ENCODE measurements around the gene CARS2. TPM values are rescaled to one million over a fixed set of nuclear protein-coding genes. Genes with fewer than 3 reads are reported as not detected.

The CARS2 gene
- total RNA-seq, 1 donor from 2014 or later, result 102 TPM

- no peaks in the 10 kb centered on the region for H3K27me3 Mint-ChIP-seq (ENCODE audit: unreplicated experiment)
- no peak overlapping the region for H3K4me3 Mint-ChIP-seq (ENCODE audit: unreplicated experiment)
- no peak overlapping the region for H3K27ac Mint-ChIP-seq (ENCODE audit: unreplicated experiment)
- no peak for TF ChIP-seq CTCF (IDR thresholded peaks at IDR 0.05; ENCODE audit: partially characterized antibody, unreplicated experiment)
- H3K36me3 Mint-ChIP-seq (ENCODE audit: unreplicated experiment), result no peaks in the 10 kb centered on the region
- H3K9me3 Mint-ChIP-seq (ENCODE audit: unreplicated experiment), result no peaks in the 10 kb centered on the region
- no peaks in the 10 kb centered on the region for H3K4me1 Mint-ChIP-seq (ENCODE audit: low read depth, unreplicated experiment)
- no peak for DNase-seq
Observed at GRCh38 chr13:110689041-110689440, 16.9 kb downstream of the CARS2 start.

- Mint-ChIP-seq H3K27ac (ENCODE audit: unreplicated experiment) (no peak overlapping the region), H3K4me3 (ENCODE audit: unreplicated experiment) (no peak overlapping the region), H3K27me3 (ENCODE audit: unreplicated experiment) (no peaks in the 10 kb centered on the region), H3K4me1 (ENCODE audit: low read depth, unreplicated experiment) (no peaks in the 10 kb centered on the region), H3K36me3 (ENCODE audit: unreplicated experiment) (no peaks in the 10 kb centered on the region), H3K9me3 (ENCODE audit: unreplicated experiment) (no peaks in the 10 kb centered on the region)
- DNase-seq, result no peak
- TF ChIP-seq CTCF (IDR thresholded peaks at IDR 0.05; ENCODE audit: partially characterized antibody, unreplicated experiment), result no peak
Observed at GRCh38 chr13:110687736-110688135, 18.2 kb downstream of the CARS2 start.

GRCh38 chr13:110685305-110686020, 20.5 kb downstream of the CARS2 start:
- Mint-ChIP-seq H3K36me3 (ENCODE audit: unreplicated experiment) (no peaks in the 10 kb centered on the region), H3K27ac (ENCODE audit: unreplicated experiment) (no peak overlapping the region), H3K27me3 (ENCODE audit: unreplicated experiment) (no peaks in the 10 kb centered on the region), H3K4me1 (ENCODE audit: low read depth, unreplicated experiment) (peaks cover 5% of the 10 kb centered on the region), H3K9me3 (ENCODE audit: unreplicated experiment) (peaks cover under 1% of the 10 kb centered on the region), H3K4me3 (ENCODE audit: unreplicated experiment) (peak overlapping the region; percentile 12)
- no peak for TF ChIP-seq CTCF (IDR thresholded peaks at IDR 0.05; ENCODE audit: partially characterized antibody, unreplicated experiment)
- no peak for DNase-seq

GRCh38 chr13:110684388-110685056, 21.4 kb downstream of the CARS2 start:
- H3K4me1 Mint-ChIP-seq (ENCODE audit: low read depth, unreplicated experiment), result peaks cover 6% of the 10 kb centered on the region
- DNase-seq, result no peak
- no peaks in the 10 kb centered on the region for H3K36me3 Mint-ChIP-seq (ENCODE audit: unreplicated experiment)
- H3K4me3 Mint-ChIP-seq (ENCODE audit: unreplicated experiment), result no peak overlapping the region
- H3K9me3 Mint-ChIP-seq (ENCODE audit: unreplicated experiment), result peaks cover 2% of the 10 kb centered on the region
- H3K27ac Mint-ChIP-seq (ENCODE audit: unreplicated experiment), result no peak overlapping the region
- H3K27me3 Mint-ChIP-seq (ENCODE audit: unreplicated experiment), result peaks cover 2% of the 10 kb centered on the region
- TF ChIP-seq CTCF (IDR thresholded peaks at IDR 0.05; ENCODE audit: partially characterized antibody, unreplicated experiment), result no peak

GRCh38 chr13:110683921-110684320, 22.0 kb downstream of the CARS2 start:
- H3K27me3 Mint-ChIP-seq (ENCODE audit: unreplicated experiment), result peaks cover 4% of the 10 kb centered on the region
- DNase-seq, result no peak
- H3K4me1 Mint-ChIP-seq (ENCODE audit: low read depth, unreplicated experiment), result peaks cover 10% of the 10 kb centered on the region
- no peak for TF ChIP-seq CTCF (IDR thresholded peaks at IDR 0.05; ENCODE audit: partially characterized antibody, unreplicated experiment)
- peaks cover under 1% of the 10 kb centered on the region for H3K36me3 Mint-ChIP-seq (ENCODE audit: unreplicated experiment)
- peaks cover 4% of the 10 kb centered on the region for H3K9me3 Mint-ChIP-seq (ENCODE audit: unreplicated experiment)
- no peak overlapping the region for H3K27ac Mint-ChIP-seq (ENCODE audit: unreplicated experiment)
- no peak overlapping the region for H3K4me3 Mint-ChIP-seq (ENCODE audit: unreplicated experiment)
